ENCODE data around the gene DDRGK1. TPM values are rescaled to one million over a fixed set of nuclear protein-coding genes. Genes with fewer than 3 reads are reported as not detected.

DDRGK1 gene
- polyA plus RNA-seq, 1 donor from 2014 or later: 67.6 TPM

- no peaks in the 10 kb centered on the region for H3K9me2 ChIP-seq (ENCODE audit: insufficient read depth, low read length)
- no peak overlapping the region for H3K27ac ChIP-seq (ENCODE audit: low read length)
- no peaks in the 10 kb centered on the region for H4K20me1 ChIP-seq (ENCODE audit: insufficient read depth)
- H3K79me2 ChIP-seq (replicated peaks; ENCODE audit: insufficient read depth, low read length): peaks cover 5% of the 10 kb centered on the region
- no peaks in the 10 kb centered on the region for H3K9me3 ChIP-seq (ENCODE audit: low read length)
- H3K4me2 ChIP-seq (ENCODE audit: low read length): no peak overlapping the region
- no peak for TF ChIP-seq EP300 (conservative IDR thresholded peaks at IDR 0.05; ENCODE audit: poor library complexity, severe bottlenecking)
- no peak for TF ChIP-seq TAF1 (IDR thresholded peaks at IDR 0.05; ENCODE audit: low read depth)
- no peak for TF ChIP-seq MXI1 (conservative IDR thresholded peaks at IDR 0.05; ENCODE audit: poor library complexity, severe bottlenecking)
- no peak overlapping the region for H3K4me3 ChIP-seq (ENCODE audit: low read length)
- H3K9ac ChIP-seq (ENCODE audit: low read length): no peak overlapping the region
- no peaks in the 10 kb centered on the region for H3K36me3 ChIP-seq (ENCODE audit: insufficient read depth, low read length)
- H3F3A ChIP-seq (ENCODE audit: insufficient read depth, low read length, poor library complexity, severe bottlenecking): no peaks in the 10 kb centered on the region
- no peaks in the 10 kb centered on the region for H3K27me3 ChIP-seq (ENCODE audit: insufficient read depth, low read depth, low read length)
- H2AFZ ChIP-seq (ENCODE audit: low read depth, low read length): no peak overlapping the region
Observed at GRCh38 chr20:3164763-3165410, 39.6 kb downstream of the DDRGK1 start.

DNA sequence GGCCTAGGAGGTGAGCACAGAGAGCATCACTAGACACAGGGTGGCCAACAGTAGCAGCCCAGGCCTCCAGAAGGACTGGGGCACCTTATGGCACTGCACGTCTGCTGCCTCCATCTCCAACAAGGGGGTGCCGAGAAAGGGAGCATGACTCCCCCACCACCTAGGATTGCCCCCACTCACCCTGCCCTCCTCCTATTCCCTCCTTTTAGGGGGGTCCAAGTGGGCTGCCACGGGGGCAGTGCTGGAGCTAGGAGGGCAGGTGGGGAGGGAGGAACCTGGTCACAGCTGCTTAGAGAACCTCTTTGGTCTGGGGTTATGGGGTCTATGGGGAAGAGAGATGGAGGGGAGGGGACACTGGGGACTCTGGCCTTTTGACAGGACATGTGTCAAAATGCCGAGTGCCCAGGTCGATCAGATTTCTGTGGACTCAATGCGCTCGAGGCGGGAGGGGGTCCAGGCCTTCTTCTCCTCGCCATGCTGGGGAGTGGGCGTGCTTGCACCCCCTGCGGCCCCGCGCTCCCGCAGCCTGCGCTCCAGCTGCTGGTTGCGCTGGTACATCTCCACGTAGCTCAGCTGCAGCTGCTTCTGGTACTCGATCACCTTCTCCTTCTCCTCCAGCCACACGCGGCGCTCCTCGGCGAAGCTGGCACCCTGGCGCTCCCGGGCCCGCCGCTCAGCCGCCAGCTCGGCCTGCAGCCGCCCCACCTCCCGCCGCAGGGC, 40.3 kb downstream of the DDRGK1 start:
- H2AFZ ChIP-seq (ENCODE audit: low read depth, low read length): no peak overlapping the region
- no peaks in the 10 kb centered on the region for H3K9me3 ChIP-seq (ENCODE audit: low read length)
- no peaks in the 10 kb centered on the region for H4K20me1 ChIP-seq (ENCODE audit: insufficient read depth)
- no peaks in the 10 kb centered on the region for H3F3A ChIP-seq (ENCODE audit: insufficient read depth, low read length, poor library complexity, severe bottlenecking)
- peaks cover 9% of the 10 kb centered on the region for H3K79me2 ChIP-seq (replicated peaks; ENCODE audit: insufficient read depth, low read length)
- H3K9me2 ChIP-seq (ENCODE audit: insufficient read depth, low read length): no peaks in the 10 kb centered on the region
- no peak overlapping the region for H3K4me3 ChIP-seq (ENCODE audit: low read length)
- H3K4me2 ChIP-seq (ENCODE audit: low read length): no peak overlapping the region
- no peak overlapping the region for H3K27ac ChIP-seq (ENCODE audit: low read length)
- H3K36me3 ChIP-seq (ENCODE audit: insufficient read depth, low read length): no peaks in the 10 kb centered on the region
- no peak overlapping the region for H3K9ac ChIP-seq (ENCODE audit: low read length)
- TF ChIP-seq EP300 (conservative IDR thresholded peaks at IDR 0.05; ENCODE audit: poor library complexity, severe bottlenecking): no peak
- no peak for TF ChIP-seq EZH2 (IDR thresholded peaks at IDR 0.05; ENCODE audit: borderline replicate concordance, insufficient read depth, low read length, poor library complexity, severe bottlenecking)
- no peak for TF ChIP-seq CTCF (IDR thresholded peaks at IDR 0.05; ENCODE audit: poor library complexity, severe bottlenecking)
- TF ChIP-seq, protein P1, sequence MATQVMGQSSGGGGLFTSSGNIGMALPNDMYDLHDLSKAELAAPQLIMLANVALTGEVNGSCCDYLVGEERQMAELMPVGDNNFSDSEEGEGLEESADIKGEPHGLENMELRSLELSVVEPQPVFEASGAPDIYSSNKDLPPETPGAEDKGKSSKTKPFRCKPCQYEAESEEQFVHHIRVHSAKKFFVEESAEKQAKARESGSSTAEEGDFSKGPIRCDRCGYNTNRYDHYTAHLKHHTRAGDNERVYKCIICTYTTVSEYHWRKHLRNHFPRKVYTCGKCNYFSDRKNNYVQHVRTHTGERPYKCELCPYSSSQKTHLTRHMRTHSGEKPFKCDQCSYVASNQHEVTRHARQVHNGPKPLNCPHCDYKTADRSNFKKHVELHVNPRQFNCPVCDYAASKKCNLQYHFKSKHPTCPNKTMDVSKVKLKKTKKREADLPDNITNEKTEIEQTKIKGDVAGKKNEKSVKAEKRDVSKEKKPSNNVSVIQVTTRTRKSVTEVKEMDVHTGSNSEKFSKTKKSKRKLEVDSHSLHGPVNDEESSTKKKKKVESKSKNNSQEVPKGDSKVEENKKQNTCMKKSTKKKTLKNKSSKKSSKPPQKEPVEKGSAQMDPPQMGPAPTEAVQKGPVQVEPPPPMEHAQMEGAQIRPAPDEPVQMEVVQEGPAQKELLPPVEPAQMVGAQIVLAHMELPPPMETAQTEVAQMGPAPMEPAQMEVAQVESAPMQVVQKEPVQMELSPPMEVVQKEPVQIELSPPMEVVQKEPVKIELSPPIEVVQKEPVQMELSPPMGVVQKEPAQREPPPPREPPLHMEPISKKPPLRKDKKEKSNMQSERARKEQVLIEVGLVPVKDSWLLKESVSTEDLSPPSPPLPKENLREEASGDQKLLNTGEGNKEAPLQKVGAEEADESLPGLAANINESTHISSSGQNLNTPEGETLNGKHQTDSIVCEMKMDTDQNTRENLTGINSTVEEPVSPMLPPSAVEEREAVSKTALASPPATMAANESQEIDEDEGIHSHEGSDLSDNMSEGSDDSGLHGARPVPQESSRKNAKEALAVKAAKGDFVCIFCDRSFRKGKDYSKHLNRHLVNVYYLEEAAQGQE (IDR thresholded peaks at IDR 0.05; ENCODE audit: borderline replicate concordance): no peak
- no peak for TF ChIP-seq MXI1 (conservative IDR thresholded peaks at IDR 0.05; ENCODE audit: poor library complexity, severe bottlenecking)
- no peak for TF ChIP-seq POLR2AphosphoS5 (IDR thresholded peaks at IDR 0.05)
- TF ChIP-seq RAD21 (conservative IDR thresholded peaks at IDR 0.05): no peak
- TF ChIP-seq TAF1 (IDR thresholded peaks at IDR 0.05; ENCODE audit: low read depth): no peak
- no peak for TF ChIP-seq SMC3 (conservative IDR thresholded peaks at IDR 0.05; ENCODE audit: poor library complexity)
- H3K27me3 ChIP-seq (ENCODE audit: insufficient read depth, low read depth, low read length): no peaks in the 10 kb centered on the region
